GM12872 (cell line): Measurements from ENCODE around the gene BCL7B.

Source experiments
- CTCF ChIP-seq: IDR thresholded peaks from 3 replicates; pipeline ENCODE4 v1.5.1; 2011; ENCODE audit warnings: low read depth, mild to moderate bottlenecking, low read length, moderate library complexity; ENCODE audit not compliant: insufficient read depth

The BCL7B gene

GRCh38 chr7:73596191-73597065, 38.9 kb upstream of the BCL7B start:
- no peak for TF ChIP-seq CTCF

- TF ChIP-seq CTCF = no peak
These were observed 37.9 kb upstream of the BCL7B start for GRCh38 chr7:73595358-73595757.

GRCh38 chr7:73593207-73594045, 35.9 kb upstream of the BCL7B start:
- TF ChIP-seq CTCF = no peak

GRCh38 chr7:73586911-73587310, 29.4 kb upstream of the BCL7B start:
- TF ChIP-seq CTCF = no peak

- TF ChIP-seq CTCF = no peak
These were observed 27.7 kb upstream of the BCL7B start for GRCh38 chr7:73585196-73585595.

GRCh38 chr7:73582664-73583202, 25.2 kb upstream of the BCL7B start:
- TF ChIP-seq CTCF = no peak

GRCh38 chr7:73578342-73579128, 21.0 kb upstream of the BCL7B start, which contains the start of gene TBL2:
Gene TBL2, minus strand, starts transcription at chr7:73578579. Its CDS starts 30 bp downstream, at chr7:73578549.
- peak; percentile 26; the same call in 1 of the 3 replicates for TF ChIP-seq CTCF
